Neutrophil (primary cell): ENCODE results near the gene PACC1.

Experiments
- H3K27ac ChIP-seq: fragments of 200-600 bp; sonication (generic); 2 replicates; pipeline ENCODE4 v1.5.1; 2016; ENCODE audit warnings: mild to moderate bottlenecking, moderate library complexity
- H3K27me3 ChIP-seq: fragments of 200-600 bp; sonication (generic); 2 replicates; pipeline ENCODE4 v1.6.0; 2016; ENCODE audit warnings: mild to moderate bottlenecking
- H3K36me3 ChIP-seq: fragments of 200-600 bp; sonication (generic); 2 replicates; pipeline ENCODE4 v1.5.1; 2017
- H3K4me1 ChIP-seq, 2 experiments: fragments of 200-600 bp in 1 of 2; sonication (generic) in 1 of 2; 1 replicate in 1 of 2; 2 replicates in 1 of 2; pipeline versions ENCODE4 v1.5.1 to v1.6.1; 2013 to 2016; ENCODE audit warnings: low read depth in 1 of 2, low read length in 1 of 2, mild to moderate bottlenecking in 1 of 2, moderate library complexity in 1 of 2; ENCODE audit not compliant: control insufficient read depth in 1 of 2, insufficient read depth in 1 of 2
- H3K4me3 ChIP-seq, 2 experiments: fragments of 200-600 bp in 1 of 2; sonication (generic) in 1 of 2; 1 replicate in 1 of 2; 2 replicates in 1 of 2; pipeline ENCODE4 v1.5.1; 2013 to 2016; ENCODE audit warnings: low read depth in 1 of 2, low read length in 1 of 2, mild to moderate bottlenecking in 1 of 2, moderate library complexity in 1 of 2
- H3K9me3 ChIP-seq: fragments of 200-600 bp; sonication (generic); 2 replicates; pipeline ENCODE4 v1.5.1; 2016
- CTCF ChIP-seq: fragments of 200-600 bp; sonication (generic); IDR thresholded peaks from 2 replicates; pipeline ENCODE4 v1.5.1; 2016; ENCODE audit warnings: antibody characterized with exemption

Gene PACC1

GRCh38 chr1:212433577-212434462, 19.1 kb upstream of the PACC1 start:
- Histone ChIP-seq H3K4me3 (no peak overlapping the region), H3K27ac (no peak overlapping the region), H3K36me3 (no peaks in the 10 kb centered on the region), H3K4me1 (peaks cover 3 to 9% of the 10 kb centered on the region in 2 experiments), H3K27me3 (peaks cover 8% of the 10 kb centered on the region), H3K9me3 (no peaks in the 10 kb centered on the region)
- no peak for TF ChIP-seq CTCF

- no peak within 1 kb of the TSS for H3K27ac ChIP-seq
- peak within 1 kb of the TSS; percentile 37 to 39 for H3K4me3 ChIP-seq
- no peaks in the 10 kb centered on the region for H3K9me3 ChIP-seq
- TF ChIP-seq CTCF = no peak
- H3K36me3 ChIP-seq = no peaks in the 10 kb centered on the region
- H3K4me1 ChIP-seq = peaks cover 3 to 9% of the 10 kb centered on the region in 2 experiments
- H3K27me3 ChIP-seq = peaks cover 8% of the 10 kb centered on the region
Measured at GRCh38 chr1:212432661-212433576, 18.2 kb upstream of the PACC1 start, which contains the start of gene NENF. NENF (plus strand) TSS chr1:212432920; CDS start chr1:212432944, 24 bp downstream.

GRCh38 chr1:212432272-212432660, 17.6 kb upstream of the PACC1 start:
- TF ChIP-seq CTCF = no peak
- peaks cover 3 to 9% of the 10 kb centered on the region in 2 experiments for H3K4me1 ChIP-seq
- no peaks in the 10 kb centered on the region for H3K36me3 ChIP-seq
- H3K9me3 ChIP-seq = no peaks in the 10 kb centered on the region
- H3K27me3 ChIP-seq = peaks cover 8% of the 10 kb centered on the region
- no peak overlapping the region for H3K27ac ChIP-seq
- H3K4me3 ChIP-seq = peak overlapping the region; percentile 37 to 39

GRCh38 chr1:212431644-212432043, 17.0 kb upstream of the PACC1 start:
- Histone ChIP-seq H3K9me3 (no peaks in the 10 kb centered on the region), H3K4me1 (peaks cover 3 to 9% of the 10 kb centered on the region in 2 experiments), H3K36me3 (no peaks in the 10 kb centered on the region), H3K27me3 (peaks cover 8% of the 10 kb centered on the region), H3K4me3 (no peak overlapping the region), H3K27ac (no peak overlapping the region)
- no peak for TF ChIP-seq CTCF

GRCh38 chr1:212430955-212431394, 16.3 kb upstream of the PACC1 start:
- no peak overlapping the region for H3K4me3 ChIP-seq
- no peak for TF ChIP-seq CTCF
- peaks cover 3 to 9% of the 10 kb centered on the region in 2 experiments for H3K4me1 ChIP-seq
- peaks cover 8% of the 10 kb centered on the region for H3K27me3 ChIP-seq
- no peak overlapping the region for H3K27ac ChIP-seq
- H3K36me3 ChIP-seq = no peaks in the 10 kb centered on the region
- no peaks in the 10 kb centered on the region for H3K9me3 ChIP-seq
